ENCODE data around the gene IL20RB.

The IL20RB gene, protein sequence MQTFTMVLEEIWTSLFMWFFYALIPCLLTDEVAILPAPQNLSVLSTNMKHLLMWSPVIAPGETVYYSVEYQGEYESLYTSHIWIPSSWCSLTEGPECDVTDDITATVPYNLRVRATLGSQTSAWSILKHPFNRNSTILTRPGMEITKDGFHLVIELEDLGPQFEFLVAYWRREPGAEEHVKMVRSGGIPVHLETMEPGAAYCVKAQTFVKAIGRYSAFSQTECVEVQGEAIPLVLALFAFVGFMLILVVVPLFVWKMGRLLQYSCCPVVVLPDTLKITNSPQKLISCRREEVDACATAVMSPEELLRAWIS

GRCh38 chr3:136957751-136958288 is at the start of gene IL20RB:
IL20RB (plus strand) TSS chr3:136957983; CDS start chr3:136958114, 131 bp downstream.
- DNase-seq (ENCODE audit: low read depth, low spot score), result no peak
- ChIA-PET POLR2A (interaction anchor here (1.0 to 1.2 kb wide), 2 partner anchors 96 to 205 kb away, joined by 3 read pairs; partner anchors contain the start of genes NCK1 and STAG1), CTCF (interaction anchor here (1.1 to 2.9 kb wide), 4 partner anchors 7 to 206 kb away, joined by 3 to 11 read pairs (median 5); partner anchors contain the start of gene STAG1)
- TF ChIP-seq, protein P1, sequence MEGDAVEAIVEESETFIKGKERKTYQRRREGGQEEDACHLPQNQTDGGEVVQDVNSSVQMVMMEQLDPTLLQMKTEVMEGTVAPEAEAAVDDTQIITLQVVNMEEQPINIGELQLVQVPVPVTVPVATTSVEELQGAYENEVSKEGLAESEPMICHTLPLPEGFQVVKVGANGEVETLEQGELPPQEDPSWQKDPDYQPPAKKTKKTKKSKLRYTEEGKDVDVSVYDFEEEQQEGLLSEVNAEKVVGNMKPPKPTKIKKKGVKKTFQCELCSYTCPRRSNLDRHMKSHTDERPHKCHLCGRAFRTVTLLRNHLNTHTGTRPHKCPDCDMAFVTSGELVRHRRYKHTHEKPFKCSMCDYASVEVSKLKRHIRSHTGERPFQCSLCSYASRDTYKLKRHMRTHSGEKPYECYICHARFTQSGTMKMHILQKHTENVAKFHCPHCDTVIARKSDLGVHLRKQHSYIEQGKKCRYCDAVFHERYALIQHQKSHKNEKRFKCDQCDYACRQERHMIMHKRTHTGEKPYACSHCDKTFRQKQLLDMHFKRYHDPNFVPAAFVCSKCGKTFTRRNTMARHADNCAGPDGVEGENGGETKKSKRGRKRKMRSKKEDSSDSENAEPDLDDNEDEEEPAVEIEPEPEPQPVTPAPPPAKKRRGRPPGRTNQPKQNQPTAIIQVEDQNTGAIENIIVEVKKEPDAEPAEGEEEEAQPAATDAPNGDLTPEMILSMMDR (IDR thresholded peaks at IDR 0.05; ENCODE audit: insufficient read depth, low read length, missing control alignments), result no peak
- no peak within 1 kb of the TSS for H3K4me3 ChIP-seq (ENCODE audit: low read depth, low read length)

- ChIA-PET POLR2A (no interaction called here), CTCF (no interaction called here)
- no peak overlapping the region for H3K4me3 ChIP-seq (ENCODE audit: low read depth, low read length)
- DNase-seq (ENCODE audit: low read depth, low spot score), result no peak
- TF ChIP-seq, protein P1 (IDR thresholded peaks at IDR 0.05; ENCODE audit: insufficient read depth, low read length, missing control alignments), result no peak
These were observed 49.5 kb upstream of the IL20RB start for GRCh38 chr3:136908297-136908696.

DNA sequence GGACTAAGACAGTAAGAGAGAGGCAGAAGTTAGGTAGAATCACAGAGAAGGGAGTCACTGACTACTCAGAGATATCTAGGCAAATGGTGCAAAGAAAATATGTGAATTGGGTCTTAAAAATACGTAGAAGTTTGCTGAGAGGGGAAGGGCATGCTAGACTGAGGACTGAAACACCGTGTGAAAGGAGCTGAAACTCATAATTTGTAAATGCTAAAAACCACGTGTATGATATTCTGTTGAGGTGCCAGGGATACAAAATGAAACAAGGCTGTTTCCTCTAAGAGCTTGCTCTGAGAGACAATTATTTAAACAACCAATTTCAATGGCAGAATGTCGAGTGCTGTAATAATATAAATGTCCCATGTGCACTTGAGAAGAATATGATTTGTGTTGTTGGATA is 48.6 kb upstream of the IL20RB start:
- H3K4me3 ChIP-seq (ENCODE audit: low read depth, low read length), result no peak overlapping the region
- DNase-seq (ENCODE audit: low read depth, low spot score), result no peak
- TF ChIP-seq, protein P1 (IDR thresholded peaks at IDR 0.05; ENCODE audit: insufficient read depth, low read length, missing control alignments), result no peak
- ChIA-PET POLR2A (no interaction called here), CTCF (no interaction called here)

- no peak overlapping the region for H3K4me3 ChIP-seq (ENCODE audit: low read depth, low read length)
- POLR2A ChIA-PET, result no interaction called here
- CTCF ChIA-PET, result interaction anchor here (1.1 kb wide), 1 partner anchor 832 kb away, joined by 3 read pairs; no protein-coding TSS in a partner anchor
- no peak for DNase-seq (ENCODE audit: low read depth, low spot score)
- TF ChIP-seq, protein P1 (IDR thresholded peaks at IDR 0.05; ENCODE audit: insufficient read depth, low read length, missing control alignments), result no peak
These were observed 47.1 kb upstream of the IL20RB start for GRCh38 chr3:136910697-136911096.

DNA sequence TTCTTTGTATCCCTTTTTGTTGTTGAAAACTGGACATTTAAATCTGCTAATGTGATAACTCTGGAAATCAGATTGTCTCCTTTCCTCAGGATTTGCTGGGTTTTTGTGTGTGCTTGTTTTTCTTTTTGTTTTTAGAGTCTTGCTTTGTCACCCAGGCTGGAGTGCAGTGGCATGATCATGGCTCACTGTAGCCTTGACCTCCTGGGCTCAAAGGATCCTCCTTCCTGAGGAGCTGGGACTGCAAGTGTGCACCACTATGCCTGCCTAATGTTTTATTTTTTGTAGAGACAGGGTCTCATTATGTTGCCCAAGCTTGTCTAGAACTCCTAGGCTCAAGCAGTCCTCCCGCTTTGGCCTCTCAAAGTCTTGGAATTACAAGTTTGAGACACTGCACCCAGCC is 44.6 kb upstream of the IL20RB start:
- TF ChIP-seq, protein P1 (IDR thresholded peaks at IDR 0.05; ENCODE audit: insufficient read depth, low read length, missing control alignments), result no peak
- DNase-seq (ENCODE audit: low read depth, low spot score), result no peak
- ChIA-PET CTCF (no interaction called here), POLR2A (no interaction called here)
- H3K4me3 ChIP-seq (ENCODE audit: low read depth, low read length), result no peak overlapping the region

GRCh38 chr3:136914739-136915138 is 43.0 kb upstream of the IL20RB start:
- TF ChIP-seq, protein P1 (IDR thresholded peaks at IDR 0.05; ENCODE audit: insufficient read depth, low read length, missing control alignments), result no peak
- CTCF ChIA-PET, result no interaction called here
- H3K4me3 ChIP-seq (ENCODE audit: low read depth, low read length), result no peak overlapping the region
- POLR2A ChIA-PET, result no interaction called here
- no peak for DNase-seq (ENCODE audit: low read depth, low spot score)
